HG03520 (cell line): ENCODE data around the gene ADD1.

Experiments used
- ATAC-seq: cut with Tn5 transposase; IDR thresholded peaks from one replicate; pipeline ENCODE4 v1.9.1; 2021; ENCODE audit warnings: mild to moderate bottlenecking, moderate library complexity; ENCODE audit not compliant: unreplicated experiment

The ADD1 gene

DNA sequence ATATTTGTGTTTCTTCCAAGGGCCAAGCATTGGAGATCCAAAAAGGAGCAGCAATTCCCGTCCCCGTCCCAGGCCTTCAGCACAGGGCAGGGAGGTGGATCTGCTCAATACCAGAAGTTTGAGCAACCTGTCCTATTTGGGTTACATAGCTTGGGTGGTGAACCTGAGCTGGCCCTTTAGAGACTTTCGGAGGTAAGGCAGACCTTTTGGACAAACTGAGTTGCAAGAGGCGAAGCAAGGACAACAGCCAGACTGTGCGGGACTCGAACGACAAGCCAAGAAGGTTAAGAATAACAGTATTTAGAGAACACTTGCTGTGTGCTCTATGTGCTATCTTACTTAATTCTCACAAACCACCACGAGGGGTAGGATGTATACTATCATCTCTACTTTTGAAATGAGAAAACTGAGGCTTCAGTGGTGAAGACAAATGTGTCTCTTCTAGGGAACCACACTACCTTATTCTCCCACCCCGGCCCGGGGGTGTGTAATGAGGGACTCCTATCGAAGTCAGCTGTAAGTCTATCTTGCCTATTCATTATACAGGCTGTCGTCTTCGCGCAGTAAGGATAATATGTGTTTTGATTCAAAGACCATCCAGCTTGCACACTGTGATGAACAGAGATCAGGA, 118.3 kb downstream of the ADD1 start:
- no peak for ATAC-seq

- ATAC-seq, result peak; percentile 21
These were observed 119.0 kb downstream of the ADD1 start for GRCh38 chr4:2962614-2963174.

DNA sequence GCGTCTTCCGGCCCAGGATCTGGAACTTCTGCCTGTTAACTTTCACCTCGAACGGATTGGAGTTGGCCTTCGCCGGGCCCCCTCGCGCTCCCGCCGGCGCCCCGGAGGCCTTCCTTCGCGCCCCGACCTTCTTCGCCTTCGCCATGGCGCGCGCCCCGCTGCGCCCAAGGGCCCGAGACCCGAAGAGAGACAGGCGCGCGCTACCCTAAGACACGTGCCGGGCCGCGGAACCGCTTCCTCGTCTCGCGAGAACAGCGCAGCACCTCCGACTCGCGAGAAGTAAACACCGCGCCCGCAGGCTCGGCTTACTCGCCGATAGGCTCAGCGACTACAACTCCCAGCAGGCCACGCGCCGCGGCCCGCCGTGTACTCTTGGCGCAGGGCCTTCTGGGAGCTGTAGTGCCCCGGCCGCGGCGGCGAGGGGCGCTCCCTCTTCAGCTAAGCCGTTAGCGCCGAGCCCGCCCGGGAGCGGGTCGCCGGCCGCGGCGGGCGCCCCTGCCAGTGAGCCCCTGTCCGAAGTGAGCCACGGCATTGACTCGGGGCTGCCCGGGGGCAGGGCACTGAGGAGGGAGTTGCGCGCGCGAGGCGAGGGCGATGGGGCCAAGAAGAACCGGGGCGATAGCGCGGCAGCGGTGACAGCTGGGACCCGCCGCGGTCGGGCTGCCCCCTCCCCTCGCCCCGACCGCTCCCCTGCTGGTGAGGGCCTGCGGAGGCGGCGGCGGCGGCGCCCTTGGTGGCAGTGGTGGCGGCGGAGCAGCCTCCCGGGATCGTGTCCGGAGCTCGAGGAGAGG, 119.7 kb downstream of the ADD1 start, which contains the start of the genes GRK4 and NOP14:
Gene GRK4, plus strand, starts transcription at position 397 of the 791 bp plus-strand sequence. CDS start 500 bp downstream, outside the sequence.
Gene NOP14, minus strand, starts transcription at position 232 of the 791 bp plus-strand sequence. Its CDS starts 87 bp downstream, at position 145.
- ATAC-seq, result peak; percentile 90

GRCh38 chr4:2963966-2964471, 120.4 kb downstream of the ADD1 start:
- peak; percentile 29 for ATAC-seq

- no peak for ATAC-seq
These were observed 121.1 kb downstream of the ADD1 start for GRCh38 chr4:2964706-2965258.

GRCh38 chr4:2965262-2965661, 121.6 kb downstream of the ADD1 start:
- no peak for ATAC-seq

- no peak for ATAC-seq
These were observed 124.7 kb downstream of the ADD1 start for GRCh38 chr4:2968381-2968780.

- ATAC-seq, result no peak
These were observed 127.6 kb downstream of the ADD1 start for GRCh38 chr4:2971275-2971674.

DNA sequence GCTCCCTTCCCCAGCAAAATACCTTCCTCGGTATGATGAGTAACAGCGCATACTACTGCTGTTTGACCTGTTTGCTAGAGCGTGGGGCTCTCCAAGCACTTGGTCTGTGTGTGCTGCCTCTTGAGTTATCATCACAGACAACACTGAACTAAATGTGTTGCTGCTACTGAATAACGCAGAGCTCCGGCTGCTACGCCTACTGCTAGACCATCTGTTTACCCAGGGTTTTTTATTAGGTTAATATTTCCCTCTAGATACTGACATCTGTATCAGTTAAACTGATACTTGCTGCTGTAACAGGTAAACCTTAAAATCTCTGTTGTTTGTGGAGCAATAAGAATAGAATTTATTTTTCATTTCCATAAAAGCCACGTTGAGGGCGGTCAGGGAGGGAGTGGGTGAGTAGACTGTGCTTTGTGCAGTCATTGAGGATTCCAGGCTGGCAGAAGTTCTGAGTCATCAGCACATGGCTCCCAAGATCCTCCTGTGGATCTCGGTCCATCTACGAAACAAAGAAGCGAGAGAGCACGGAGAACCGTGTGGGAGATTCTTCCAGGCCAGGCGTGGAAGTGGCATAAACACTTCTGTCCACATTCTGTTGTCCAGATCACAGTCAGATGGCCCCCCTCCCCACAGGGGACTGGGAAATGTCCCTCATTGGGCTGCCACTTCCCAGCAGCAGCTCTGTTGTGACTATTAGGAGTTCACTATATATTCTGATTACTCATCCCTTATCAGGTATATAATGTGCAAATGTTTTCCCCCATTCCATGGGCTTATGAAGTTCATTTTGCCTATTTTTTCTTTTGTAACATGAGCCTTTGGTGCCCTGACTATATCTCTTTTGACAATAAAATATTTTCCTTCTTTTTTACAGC, 133.8 kb downstream of the ADD1 start:
- ATAC-seq, result no peak
